ENCODE results near the gene PLGRKT. TPM values are rescaled to one million over a fixed set of nuclear protein-coding genes. Genes with fewer than 3 reads are reported as not detected.
"Not testable (repeated sequence)": the region's sequence is repeated elsewhere in the genome, so short reads cannot be mapped to it uniquely, and the experiment has no call there.

PLGRKT gene
- total RNA-seq, 1 experiment from 2014 or later, result 21.6 TPM

DNA sequence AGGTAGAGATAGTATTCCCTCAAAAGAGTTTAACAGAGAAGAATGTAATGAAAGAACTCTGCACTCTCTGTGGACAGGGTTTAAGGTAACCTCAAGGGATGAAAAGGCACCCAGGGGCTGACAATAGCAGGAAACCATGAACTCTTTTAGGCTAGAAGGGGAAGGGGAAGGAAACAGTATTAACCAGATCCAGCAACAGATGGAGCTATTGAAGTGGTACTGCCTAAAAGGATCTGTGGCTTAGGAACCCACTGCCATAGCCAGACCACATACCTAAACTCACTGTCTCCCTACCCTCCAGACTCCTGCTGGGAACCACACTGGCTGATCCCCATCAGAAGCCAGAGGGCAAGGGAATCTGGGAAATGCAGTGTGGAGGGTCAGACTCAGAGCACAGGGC lies 35.5 kb downstream of the PLGRKT start:
- no TSS peak for BruUV-seq (replicated peaks)
- no peaks in the 10 kb centered on the region for H3K4me1 Mint-ChIP-seq (ENCODE audit: insufficient read depth, unreplicated experiment)
- POLR2A ChIA-PET, result no interaction called here

DNA sequence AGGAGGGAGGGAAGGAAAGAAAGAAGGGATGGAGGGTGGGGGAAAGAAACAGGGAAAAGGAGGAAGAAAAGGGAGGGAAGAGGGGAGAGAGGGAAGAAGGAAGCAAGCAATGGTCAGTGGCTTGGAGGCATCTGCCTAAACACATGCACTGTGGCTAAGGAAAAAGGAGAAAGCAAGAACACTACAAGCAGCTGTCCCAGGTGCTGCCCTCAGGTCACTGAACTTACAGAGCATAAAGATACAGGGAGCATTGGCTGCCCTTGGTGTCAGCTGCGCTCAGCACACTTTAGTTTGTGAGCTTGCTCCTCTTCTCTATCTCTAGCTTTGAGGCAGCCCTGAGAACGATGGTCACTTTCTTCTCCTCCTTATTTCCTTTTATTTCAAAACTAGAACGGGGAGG lies 40.2 kb downstream of the PLGRKT start:
- H3K4me3 Mint-ChIP-seq (ENCODE audit: unreplicated experiment); H3K4me1 Mint-ChIP-seq (ENCODE audit: insufficient read depth, unreplicated experiment); DNase-seq (ENCODE audit: unreplicated experiment); H3K9me3 Mint-ChIP-seq (ENCODE audit: unreplicated experiment); H3K27ac Mint-ChIP-seq (ENCODE audit: low read depth, unreplicated experiment); POLR2A ChIA-PET; BruUV-seq (replicated peaks); H3K27me3 Mint-ChIP-seq (ENCODE audit: insufficient read depth, unreplicated experiment); intact Hi-C loops (cut with micrococcal nuclease); H3K36me3 Mint-ChIP-seq (ENCODE audit: insufficient read depth, unreplicated experiment): not testable (repeated sequence)
- CTCF ChIA-PET, result interaction anchor here (0.6 kb wide), 1 partner anchor 795 kb away, joined by 3 read pairs; no protein-coding TSS in a partner anchor

More for the DNA sequence above, 35.5 kb downstream of the PLGRKT start:
- CTCF ChIA-PET, result no interaction called here
- Mint-ChIP-seq H3K36me3 (ENCODE audit: insufficient read depth, unreplicated experiment) (no peaks in the 10 kb centered on the region), H3K27ac (ENCODE audit: low read depth, unreplicated experiment) (peak overlapping the region; percentile 56), H3K9me3 (ENCODE audit: unreplicated experiment) (peaks cover 5% of the 10 kb centered on the region), H3K4me3 (ENCODE audit: unreplicated experiment) (no peak overlapping the region), H3K27me3 (ENCODE audit: insufficient read depth, unreplicated experiment) (no peaks in the 10 kb centered on the region)
- TF ChIP-seq, protein P1, sequence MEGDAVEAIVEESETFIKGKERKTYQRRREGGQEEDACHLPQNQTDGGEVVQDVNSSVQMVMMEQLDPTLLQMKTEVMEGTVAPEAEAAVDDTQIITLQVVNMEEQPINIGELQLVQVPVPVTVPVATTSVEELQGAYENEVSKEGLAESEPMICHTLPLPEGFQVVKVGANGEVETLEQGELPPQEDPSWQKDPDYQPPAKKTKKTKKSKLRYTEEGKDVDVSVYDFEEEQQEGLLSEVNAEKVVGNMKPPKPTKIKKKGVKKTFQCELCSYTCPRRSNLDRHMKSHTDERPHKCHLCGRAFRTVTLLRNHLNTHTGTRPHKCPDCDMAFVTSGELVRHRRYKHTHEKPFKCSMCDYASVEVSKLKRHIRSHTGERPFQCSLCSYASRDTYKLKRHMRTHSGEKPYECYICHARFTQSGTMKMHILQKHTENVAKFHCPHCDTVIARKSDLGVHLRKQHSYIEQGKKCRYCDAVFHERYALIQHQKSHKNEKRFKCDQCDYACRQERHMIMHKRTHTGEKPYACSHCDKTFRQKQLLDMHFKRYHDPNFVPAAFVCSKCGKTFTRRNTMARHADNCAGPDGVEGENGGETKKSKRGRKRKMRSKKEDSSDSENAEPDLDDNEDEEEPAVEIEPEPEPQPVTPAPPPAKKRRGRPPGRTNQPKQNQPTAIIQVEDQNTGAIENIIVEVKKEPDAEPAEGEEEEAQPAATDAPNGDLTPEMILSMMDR (IDR thresholded peaks at IDR 0.05; ENCODE audit: unreplicated experiment), result no peak
- intact Hi-C loops (cut with micrococcal nuclease), result no loop called here
- DNase-seq (ENCODE audit: unreplicated experiment), result no peak

DNA sequence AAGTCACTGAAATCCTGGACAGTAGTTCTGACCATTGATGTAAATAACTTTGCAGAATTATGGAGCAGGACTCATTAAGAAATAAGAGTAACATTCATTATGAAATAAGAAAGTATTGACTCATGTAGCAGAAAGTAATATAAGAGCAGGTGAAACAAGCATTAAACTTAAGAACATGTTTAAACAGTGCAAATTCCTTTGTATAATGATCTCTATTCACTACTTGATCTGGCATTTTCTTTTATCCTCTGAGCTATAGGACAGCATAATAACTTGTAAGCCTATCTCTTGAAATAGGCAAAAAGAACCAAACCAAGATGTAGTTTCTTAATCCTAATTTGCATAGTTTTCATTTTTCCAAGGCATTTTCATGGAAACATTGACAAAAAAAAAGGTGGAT lies 42.3 kb downstream of the PLGRKT start:
- intact Hi-C loops (cut with micrococcal nuclease), result no loop called here
- Mint-ChIP-seq H3K4me3 (ENCODE audit: unreplicated experiment) (no peak overlapping the region), H3K27ac (ENCODE audit: low read depth, unreplicated experiment) (no peak overlapping the region), H3K4me1 (ENCODE audit: insufficient read depth, unreplicated experiment) (no peaks in the 10 kb centered on the region), H3K9me3 (ENCODE audit: unreplicated experiment) (no peaks in the 10 kb centered on the region), H3K27me3 (ENCODE audit: insufficient read depth, unreplicated experiment) (no peaks in the 10 kb centered on the region), H3K36me3 (ENCODE audit: insufficient read depth, unreplicated experiment) (no peaks in the 10 kb centered on the region)
- DNase-seq (ENCODE audit: unreplicated experiment), result no peak
- ChIA-PET POLR2A (no interaction called here), CTCF (no interaction called here)
- BruUV-seq (replicated peaks), result no TSS peak
- TF ChIP-seq, protein P1 (IDR thresholded peaks at IDR 0.05; ENCODE audit: unreplicated experiment), result no peak

DNA sequence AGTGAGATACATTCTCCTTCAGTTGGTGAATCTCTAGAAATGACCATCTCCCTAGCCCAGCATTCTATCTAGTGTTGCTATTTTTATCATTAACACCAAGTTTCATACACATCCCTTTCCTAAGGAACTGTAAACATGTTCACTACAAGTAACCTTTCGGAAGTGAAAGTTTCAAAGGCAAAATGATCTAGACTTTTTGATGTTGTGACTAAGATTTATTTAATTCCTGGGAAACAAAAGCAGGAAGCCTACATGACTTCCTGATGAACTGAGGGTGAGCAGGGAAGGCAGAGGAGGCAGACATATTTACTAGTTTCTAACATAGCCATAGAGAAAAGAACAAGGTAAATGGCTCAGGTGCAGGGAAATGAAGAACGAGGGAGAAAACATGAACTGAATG lies 43.7 kb downstream of the PLGRKT start:
- H3K4me3 Mint-ChIP-seq (ENCODE audit: unreplicated experiment); intact Hi-C loops (cut with micrococcal nuclease); DNase-seq (ENCODE audit: unreplicated experiment); H3K27ac Mint-ChIP-seq (ENCODE audit: low read depth, unreplicated experiment); BruUV-seq (replicated peaks); H3K4me1 Mint-ChIP-seq (ENCODE audit: insufficient read depth, unreplicated experiment); H3K9me3 Mint-ChIP-seq (ENCODE audit: unreplicated experiment); H3K36me3 Mint-ChIP-seq (ENCODE audit: insufficient read depth, unreplicated experiment); CTCF ChIA-PET; H3K27me3 Mint-ChIP-seq (ENCODE audit: insufficient read depth, unreplicated experiment): not testable (repeated sequence)
- POLR2A ChIA-PET, result interaction anchor here (0.8 kb wide), 1 partner anchor 43 kb away, joined by 3 read pairs; no protein-coding TSS in a partner anchor

DNA sequence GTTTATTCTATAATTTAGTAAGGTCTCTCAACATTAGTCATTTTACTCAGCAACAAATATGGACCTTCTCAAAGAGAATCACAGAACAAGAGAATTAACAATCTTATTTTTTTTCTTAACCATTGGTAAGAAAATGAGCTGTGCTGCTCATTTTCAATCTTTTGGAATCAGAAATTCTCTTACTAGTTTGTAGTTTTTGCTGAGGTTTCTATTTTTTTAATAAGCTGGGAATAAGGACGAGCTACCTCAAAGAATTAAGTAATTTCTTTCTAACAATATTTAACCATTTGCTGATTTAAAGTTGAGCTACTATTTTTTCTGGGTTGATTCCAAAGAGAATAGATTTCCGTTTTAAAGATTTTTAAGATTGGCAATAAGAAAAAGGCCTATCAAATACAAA lies 44.2 kb downstream of the PLGRKT start:
- H3K4me1 Mint-ChIP-seq (ENCODE audit: insufficient read depth, unreplicated experiment), result peaks cover 10% of the 10 kb centered on the region
- H3K27ac Mint-ChIP-seq (ENCODE audit: low read depth, unreplicated experiment), result no peak overlapping the region
- TF ChIP-seq, protein P1 (IDR thresholded peaks at IDR 0.05; ENCODE audit: unreplicated experiment), result no peak
- H3K36me3 Mint-ChIP-seq (ENCODE audit: insufficient read depth, unreplicated experiment), result no peaks in the 10 kb centered on the region
- H3K4me3 Mint-ChIP-seq (ENCODE audit: unreplicated experiment), result no peak overlapping the region
- intact Hi-C loops (cut with micrococcal nuclease), result no loop called here
- BruUV-seq (replicated peaks), result no TSS peak
- no peaks in the 10 kb centered on the region for H3K9me3 Mint-ChIP-seq (ENCODE audit: unreplicated experiment)
- ChIA-PET CTCF (no interaction called here), POLR2A (interaction anchor here (0.8 kb wide), 1 partner anchor 43 kb away, joined by 3 read pairs; no protein-coding TSS in a partner anchor)
- DNase-seq (ENCODE audit: unreplicated experiment), result no peak
- no peaks in the 10 kb centered on the region for H3K27me3 Mint-ChIP-seq (ENCODE audit: insufficient read depth, unreplicated experiment)

All from MCF 10A (cell line).